ENCODE results near the gene PIP5KL1.

PIP5KL1 gene

DNA sequence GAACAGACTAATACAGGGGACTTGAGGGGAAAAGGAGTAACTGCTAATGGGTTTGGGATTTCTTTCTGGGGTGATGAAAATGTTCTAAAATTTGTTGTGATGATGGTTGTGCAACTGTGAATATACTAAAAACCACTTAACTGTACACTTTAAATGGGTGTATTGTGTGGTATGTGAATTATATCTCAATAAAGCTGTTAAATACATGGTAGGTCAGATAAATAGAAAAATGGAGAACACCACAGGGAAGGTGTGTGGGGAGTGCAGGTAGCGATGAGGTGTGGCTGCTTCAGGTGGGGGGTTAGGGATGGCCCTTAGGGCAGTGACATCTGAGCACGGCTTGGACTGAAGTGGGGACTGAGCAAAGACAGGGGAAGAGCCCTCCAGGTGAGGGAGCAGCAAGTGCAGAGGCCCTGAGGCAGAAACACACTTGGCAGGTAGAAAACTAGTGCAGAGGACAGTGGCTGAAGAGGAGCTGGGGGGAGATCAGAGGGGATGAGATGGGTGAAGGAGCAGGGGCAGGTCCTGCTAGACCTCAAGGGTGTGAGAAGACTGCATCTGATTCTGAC, 29.3 kb upstream of the PIP5KL1 start:
- H3K4me1 ChIP-seq (ENCODE audit: control insufficient read depth, insufficient read depth, low read length), result no peaks in the 10 kb centered on the region
- no peaks in the 10 kb centered on the region for H3K36me3 ChIP-seq (ENCODE audit: control insufficient read depth, insufficient read depth, low read length)
- no peaks in the 10 kb centered on the region for H3K27me3 ChIP-seq (ENCODE audit: control insufficient read depth, insufficient read depth, low read length, poor library complexity, severe bottlenecking)
- H3K9me3 ChIP-seq (ENCODE audit: control insufficient read depth, low read length), result no peaks in the 10 kb centered on the region
- WGBS, 2 experiments, result 91 to 92% methylated on average over 2 of the region's 2 CpGs
- H3K27ac ChIP-seq (ENCODE audit: insufficient read depth, low read depth, low read length, poor library complexity, severe bottlenecking), result no peak overlapping the region
- no peak overlapping the region for H3K4me3 ChIP-seq (ENCODE audit: insufficient read depth, low read depth, low read length)

DNA sequence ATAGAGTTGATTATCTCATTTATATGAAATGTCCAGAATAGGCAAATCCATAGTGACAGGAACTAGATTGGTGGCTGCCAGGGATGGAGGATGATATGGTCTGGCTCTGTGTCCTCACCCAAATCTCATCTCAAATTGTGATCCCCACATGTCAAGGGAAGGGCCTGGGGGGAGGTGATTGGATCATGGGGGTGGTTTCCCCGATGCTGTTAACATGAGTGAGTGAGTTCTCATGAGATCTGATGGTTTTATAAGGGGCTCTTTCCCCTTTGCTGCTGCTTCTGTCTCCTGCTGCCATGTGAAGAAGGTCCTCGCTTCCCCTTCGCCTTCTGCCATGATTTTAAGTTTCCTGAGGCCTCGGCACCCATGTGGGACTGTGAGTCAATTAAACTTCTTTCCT, 28.8 kb upstream of the PIP5KL1 start:
- H3K27me3 ChIP-seq (ENCODE audit: control insufficient read depth, insufficient read depth, low read length, poor library complexity, severe bottlenecking), result no peaks in the 10 kb centered on the region
- 90 to 97% methylated on average over 4 of the region's 4 CpGs for WGBS, 2 experiments
- H3K4me1 ChIP-seq (ENCODE audit: control insufficient read depth, insufficient read depth, low read length), result no peaks in the 10 kb centered on the region
- no peak overlapping the region for H3K4me3 ChIP-seq (ENCODE audit: insufficient read depth, low read depth, low read length)
- H3K27ac ChIP-seq (ENCODE audit: insufficient read depth, low read depth, low read length, poor library complexity, severe bottlenecking), result no peak overlapping the region
- H3K36me3 ChIP-seq (ENCODE audit: control insufficient read depth, insufficient read depth, low read length), result no peaks in the 10 kb centered on the region
- no peaks in the 10 kb centered on the region for H3K9me3 ChIP-seq (ENCODE audit: control insufficient read depth, low read length)

DNA sequence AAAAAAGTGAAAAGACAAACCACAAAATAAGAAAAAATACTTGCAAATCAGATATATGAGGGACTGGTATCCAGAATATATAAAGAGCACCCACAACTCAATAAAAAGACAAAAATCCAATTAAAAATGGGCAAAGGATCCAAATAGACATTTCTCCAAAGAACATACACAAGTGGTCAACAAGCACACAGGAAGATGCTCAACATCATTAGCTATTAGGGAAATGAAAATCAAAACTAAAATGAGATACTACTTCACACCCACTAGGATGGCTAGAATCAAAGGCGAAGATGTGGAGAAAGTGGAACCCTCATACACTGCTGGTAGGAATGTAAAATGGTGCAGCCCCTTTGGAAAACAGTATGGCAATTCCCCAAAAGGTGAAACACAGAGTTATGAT, 28.2 kb upstream of the PIP5KL1 start:
- H3K27me3 ChIP-seq (ENCODE audit: control insufficient read depth, insufficient read depth, low read length, poor library complexity, severe bottlenecking), result no peaks in the 10 kb centered on the region
- no peak overlapping the region for H3K4me3 ChIP-seq (ENCODE audit: insufficient read depth, low read depth, low read length)
- H3K9me3 ChIP-seq (ENCODE audit: control insufficient read depth, low read length), result no peaks in the 10 kb centered on the region
- no peak overlapping the region for H3K27ac ChIP-seq (ENCODE audit: insufficient read depth, low read depth, low read length, poor library complexity, severe bottlenecking)
- no peaks in the 10 kb centered on the region for H3K4me1 ChIP-seq (ENCODE audit: control insufficient read depth, insufficient read depth, low read length)
- WGBS, 2 experiments, result 95 to 100% methylated on average over 1 of the region's 1 CpG
- no peaks in the 10 kb centered on the region for H3K36me3 ChIP-seq (ENCODE audit: control insufficient read depth, insufficient read depth, low read length)

DNA sequence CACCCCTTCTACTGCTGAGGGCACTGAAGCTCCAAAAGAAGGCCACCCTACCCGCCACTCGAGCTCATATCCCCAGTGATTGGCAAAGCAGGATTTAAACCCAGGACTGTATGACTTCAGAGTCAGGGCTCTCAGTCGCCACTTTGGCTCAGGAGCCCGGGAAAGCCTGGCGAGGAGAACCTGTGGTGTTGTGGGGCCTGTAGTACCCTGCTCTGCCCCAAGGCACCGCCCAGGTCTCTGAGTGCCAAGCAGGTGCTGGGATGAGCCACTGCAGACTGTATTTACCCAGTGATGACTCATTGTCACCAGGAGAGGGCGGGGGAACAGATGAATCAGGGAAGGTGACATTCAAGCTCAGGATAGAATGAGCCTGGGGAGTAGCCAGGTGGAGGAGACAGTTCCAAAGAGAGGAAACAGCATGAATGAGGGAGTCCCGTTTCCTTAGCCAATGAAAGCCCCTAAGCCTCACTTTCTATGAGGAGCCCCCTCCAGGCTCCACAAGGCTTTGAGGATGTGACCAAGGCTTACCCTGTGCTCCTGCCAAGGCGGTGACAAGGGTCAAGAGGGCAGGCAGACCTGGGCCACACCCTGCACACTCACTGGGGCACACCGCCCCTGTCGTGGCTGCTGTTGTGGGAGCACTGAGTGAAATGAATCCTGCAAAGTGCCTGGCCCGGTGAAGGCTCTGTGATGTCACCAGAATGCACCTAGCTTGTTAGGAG, 24.9 kb upstream of the PIP5KL1 start:
- H3K27ac ChIP-seq (ENCODE audit: insufficient read depth, low read depth, low read length, poor library complexity, severe bottlenecking), result no peak overlapping the region

DNA sequence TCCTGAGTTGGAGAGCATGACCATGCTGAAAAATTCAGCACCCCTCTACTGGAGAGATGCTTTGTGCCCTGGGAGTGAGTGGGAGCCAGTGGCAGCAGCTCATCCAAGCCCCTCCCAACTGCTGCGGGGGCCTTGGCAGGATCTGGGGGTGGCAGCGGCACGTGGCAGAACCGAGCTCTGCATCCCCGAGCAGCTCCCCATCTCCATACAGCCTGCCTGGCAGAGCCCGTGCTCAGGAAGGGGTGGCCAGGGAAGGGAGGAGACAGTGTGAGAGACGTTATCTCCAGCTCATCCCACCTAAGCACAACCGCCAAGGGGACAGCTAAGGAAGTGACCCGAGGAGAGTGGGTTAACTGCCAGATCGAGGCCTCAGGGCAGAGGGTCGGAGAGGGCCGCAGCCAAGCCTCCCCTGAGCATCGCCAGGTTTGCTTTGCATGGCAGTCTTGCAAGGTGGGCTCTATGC, 24.3 kb upstream of the PIP5KL1 start:
- 90 to 93% methylated on average over 13 of the region's 13 CpGs for WGBS, 2 experiments
- H3K36me3 ChIP-seq (ENCODE audit: control insufficient read depth, insufficient read depth, low read length), result no peaks in the 10 kb centered on the region
- H3K4me1 ChIP-seq (ENCODE audit: control insufficient read depth, insufficient read depth, low read length), result peaks cover 7% of the 10 kb centered on the region
- H3K27ac ChIP-seq (ENCODE audit: insufficient read depth, low read depth, low read length, poor library complexity, severe bottlenecking), result no peak overlapping the region
- no peaks in the 10 kb centered on the region for H3K9me3 ChIP-seq (ENCODE audit: control insufficient read depth, low read length)
- H3K4me3 ChIP-seq (ENCODE audit: insufficient read depth, low read depth, low read length), result no peak overlapping the region
- no peaks in the 10 kb centered on the region for H3K27me3 ChIP-seq (ENCODE audit: control insufficient read depth, insufficient read depth, low read length, poor library complexity, severe bottlenecking)

More for the DNA sequence above, 24.9 kb upstream of the PIP5KL1 start:
- Histone ChIP-seq H3K27me3 (ENCODE audit: control insufficient read depth, insufficient read depth, low read length, poor library complexity, severe bottlenecking) (no peaks in the 10 kb centered on the region), H3K9me3 (ENCODE audit: control insufficient read depth, low read length) (no peaks in the 10 kb centered on the region), H3K4me3 (ENCODE audit: insufficient read depth, low read depth, low read length) (no peak overlapping the region), H3K36me3 (ENCODE audit: control insufficient read depth, insufficient read depth, low read length) (no peaks in the 10 kb centered on the region), H3K4me1 (ENCODE audit: control insufficient read depth, insufficient read depth, low read length) (peaks cover 7% of the 10 kb centered on the region)
- 66 to 68% methylated on average over 12 of the region's 12 CpGs for WGBS, 2 experiments

DNA sequence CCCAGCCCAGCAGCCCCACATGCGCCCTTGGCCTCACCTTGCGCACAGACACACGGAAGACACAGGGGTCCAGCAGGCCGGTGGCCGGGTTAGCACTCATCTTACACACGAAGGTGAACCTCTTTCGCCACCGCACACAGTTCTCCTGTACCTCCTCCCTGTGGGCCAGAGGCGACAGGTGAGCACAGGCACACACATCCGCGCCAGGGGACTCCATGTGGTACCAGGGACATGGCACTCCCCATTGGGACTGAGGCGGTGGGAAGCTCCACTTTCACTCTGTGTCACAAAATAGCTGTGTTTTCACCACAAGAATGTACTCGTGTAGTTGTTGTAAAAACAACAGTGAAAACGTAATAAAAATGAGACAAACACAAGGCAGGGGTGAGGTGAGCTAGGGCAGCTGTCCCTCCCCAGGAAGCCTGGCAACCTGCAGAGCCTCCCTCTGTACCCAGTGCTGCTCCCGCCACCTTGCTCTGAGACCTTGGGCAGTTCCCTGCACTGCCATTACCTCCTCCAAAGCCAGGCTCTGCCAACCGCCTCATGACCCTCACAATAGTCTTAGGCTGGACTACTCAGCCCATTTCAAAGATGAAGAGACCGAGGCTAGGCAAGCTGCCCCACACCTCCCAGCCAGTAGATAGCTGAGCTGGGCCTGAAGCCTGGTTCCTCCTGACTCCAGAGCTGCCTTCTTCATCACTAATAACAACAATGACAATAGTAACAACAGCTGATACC, 23.4 kb upstream of the PIP5KL1 start:
- Histone ChIP-seq H3K9me3 (ENCODE audit: control insufficient read depth, low read length) (no peaks in the 10 kb centered on the region), H3K4me1 (ENCODE audit: control insufficient read depth, insufficient read depth, low read length) (peaks cover 7% of the 10 kb centered on the region), H3K27ac (ENCODE audit: insufficient read depth, low read depth, low read length, poor library complexity, severe bottlenecking) (no peak overlapping the region), H3K36me3 (ENCODE audit: control insufficient read depth, insufficient read depth, low read length) (no peaks in the 10 kb centered on the region), H3K27me3 (ENCODE audit: control insufficient read depth, insufficient read depth, low read length, poor library complexity, severe bottlenecking) (no peaks in the 10 kb centered on the region), H3K4me3 (ENCODE audit: insufficient read depth, low read depth, low read length) (no peak overlapping the region)
- WGBS, 2 experiments, result 94 to 95% methylated on average over 17 of the region's 17 CpGs

DNA sequence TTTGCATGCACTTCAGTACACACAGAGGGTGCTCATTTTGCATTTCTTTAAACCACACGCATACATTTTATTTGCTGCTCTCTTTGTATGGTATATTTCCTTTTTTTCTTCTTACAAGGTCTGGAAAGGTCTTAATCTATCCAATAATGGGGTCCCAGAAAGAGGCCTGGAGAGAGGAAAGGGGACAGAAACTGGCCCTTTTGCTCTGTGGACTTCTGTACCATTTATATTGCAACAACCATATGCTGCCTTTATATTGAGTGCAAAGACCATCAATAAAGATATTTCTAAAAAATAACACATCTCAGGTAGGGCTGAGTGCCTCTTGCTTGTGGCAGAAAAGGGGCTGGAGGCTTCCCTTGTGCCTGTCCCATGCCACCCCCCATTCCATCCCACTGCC, 22.6 kb upstream of the PIP5KL1 start:
- Histone ChIP-seq H3K9me3 (ENCODE audit: control insufficient read depth, low read length) (no peaks in the 10 kb centered on the region), H3K27ac (ENCODE audit: insufficient read depth, low read depth, low read length, poor library complexity, severe bottlenecking) (no peak overlapping the region), H3K36me3 (ENCODE audit: control insufficient read depth, insufficient read depth, low read length) (no peaks in the 10 kb centered on the region), H3K27me3 (ENCODE audit: control insufficient read depth, insufficient read depth, low read length, poor library complexity, severe bottlenecking) (no peaks in the 10 kb centered on the region), H3K4me1 (ENCODE audit: control insufficient read depth, insufficient read depth, low read length) (peaks cover 9% of the 10 kb centered on the region), H3K4me3 (ENCODE audit: insufficient read depth, low read depth, low read length) (no peak overlapping the region)
- 100% methylated on average over 1 of the region's 1 CpG; no CpG with 5 or more reads in 1 of the 2 experiments for WGBS, 2 experiments

DNA sequence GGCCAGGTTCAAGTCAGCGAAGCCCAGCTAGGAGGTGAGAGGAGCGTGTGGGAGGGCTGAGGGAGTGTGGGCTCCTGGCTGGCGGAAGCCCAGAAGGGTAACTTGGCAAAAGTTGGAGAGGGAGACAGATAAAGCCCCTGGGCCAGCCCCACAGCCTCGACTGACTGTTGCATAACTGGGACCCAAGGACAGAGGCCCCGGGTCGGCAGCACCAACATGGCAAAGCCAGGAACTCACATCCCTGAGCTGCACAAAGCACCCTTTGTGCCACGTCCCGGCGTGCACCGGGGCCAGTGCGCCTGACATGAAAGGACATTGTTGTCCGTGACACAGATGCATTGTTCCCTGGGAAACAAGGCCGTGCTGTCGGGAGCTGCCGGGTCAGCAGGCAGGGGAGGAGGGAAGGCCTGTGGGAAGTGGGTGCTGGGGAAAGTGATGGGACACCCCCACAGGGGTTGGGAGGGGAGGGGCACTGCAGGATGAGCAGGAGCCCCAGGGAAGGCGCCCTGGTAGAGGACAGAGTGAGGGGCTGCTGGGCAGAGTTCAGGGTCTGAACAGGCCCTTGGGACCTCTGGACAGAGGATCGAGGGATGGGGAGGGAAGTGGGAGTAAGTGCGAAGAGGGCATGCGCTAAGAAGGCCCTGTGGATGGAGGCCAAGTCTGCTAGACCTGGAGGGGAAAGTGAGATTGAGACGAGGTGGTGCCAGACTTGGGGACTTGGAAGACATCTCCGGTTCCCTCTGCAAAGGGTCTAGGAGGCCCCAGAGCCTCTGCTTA, 20.1 kb upstream of the PIP5KL1 start:
- peaks cover 9% of the 10 kb centered on the region for H3K4me1 ChIP-seq (ENCODE audit: control insufficient read depth, insufficient read depth, low read length)
- H3K36me3 ChIP-seq (ENCODE audit: control insufficient read depth, insufficient read depth, low read length), result no peaks in the 10 kb centered on the region
- no peaks in the 10 kb centered on the region for H3K27me3 ChIP-seq (ENCODE audit: control insufficient read depth, insufficient read depth, low read length, poor library complexity, severe bottlenecking)
- H3K27ac ChIP-seq (ENCODE audit: insufficient read depth, low read depth, low read length, poor library complexity, severe bottlenecking), result peak overlapping the region; percentile 74
- H3K4me3 ChIP-seq (ENCODE audit: insufficient read depth, low read depth, low read length), result no peak overlapping the region
- 69 to 71% methylated on average over 21 of the region's 21 CpGs for WGBS, 2 experiments
- H3K9me3 ChIP-seq (ENCODE audit: control insufficient read depth, low read length), result no peaks in the 10 kb centered on the region

DNA sequence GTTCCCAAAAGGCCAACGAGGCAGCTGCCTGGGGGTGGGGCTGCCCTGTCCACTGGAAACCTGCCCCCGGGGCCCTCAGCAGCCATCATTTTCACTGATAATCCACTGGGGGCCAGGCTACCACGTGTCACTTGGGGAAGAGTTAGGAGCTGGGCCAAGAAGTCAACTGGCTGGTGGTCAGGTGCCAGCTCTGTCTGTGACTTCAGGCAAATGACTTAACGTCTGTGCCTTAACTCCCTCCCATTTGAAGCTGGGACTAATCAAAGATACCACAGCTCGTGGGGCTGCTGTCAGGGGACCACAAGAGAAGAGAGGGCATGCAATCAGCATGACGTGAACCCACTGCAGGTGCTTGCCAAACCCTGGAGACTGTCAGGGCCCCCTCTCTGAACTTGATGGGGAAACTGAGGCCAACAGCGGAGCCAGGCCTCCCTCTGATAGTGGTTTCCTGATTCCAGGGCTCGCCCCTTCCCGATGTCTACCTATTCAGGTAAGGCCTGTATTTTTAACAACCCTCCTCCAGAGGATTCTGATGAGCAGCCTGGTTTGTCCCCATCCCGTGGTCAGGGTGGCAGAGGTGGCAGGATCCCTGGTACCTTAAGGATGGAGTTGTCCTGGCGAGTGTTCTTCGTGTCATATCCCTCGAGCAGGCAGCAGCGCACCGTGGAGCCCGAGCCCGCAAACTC, 19.4 kb upstream of the PIP5KL1 start:
- Histone ChIP-seq H3K9me3 (ENCODE audit: control insufficient read depth, low read length) (no peaks in the 10 kb centered on the region), H3K4me3 (ENCODE audit: insufficient read depth, low read depth, low read length) (no peak overlapping the region), H3K36me3 (ENCODE audit: control insufficient read depth, insufficient read depth, low read length) (no peaks in the 10 kb centered on the region), H3K27me3 (ENCODE audit: control insufficient read depth, insufficient read depth, low read length, poor library complexity, severe bottlenecking) (no peaks in the 10 kb centered on the region), H3K4me1 (ENCODE audit: control insufficient read depth, insufficient read depth, low read length) (peaks cover 9% of the 10 kb centered on the region), H3K27ac (ENCODE audit: insufficient read depth, low read depth, low read length, poor library complexity, severe bottlenecking) (peak overlapping the region; percentile 74)
- WGBS, 2 experiments, result 91 to 93% methylated on average over 17 of the region's 17 CpGs
